GM12878 (cell line): ENCODE data around the gene HRCT1. TPM values are rescaled to one million over a fixed set of nuclear protein-coding genes. Genes with fewer than 3 reads are reported as not detected.

Source experiments
- ATAC-seq: fragments of 200-7000 bp; cut with Tn5 transposase; 3 replicates; pipeline ENCODE4 v1.9.1; 2020; ENCODE audit warnings: mild to moderate bottlenecking, moderate library complexity
- BruUV-seq: library from RNA; stranded (reverse); fragments of 400-500 nt; replicated peaks from 2 replicates; lab custom pipeline; 2021; lab: Mats Ljungman, UMichigan
- CTCF ChIA-PET: fragments of 300-600 bp; sonication (Branson Sonifier 250); formaldehyde crosslinking; extraction: SDS; loops from one replicate; lab custom pipeline; 2021; ENCODE audit warnings: inconsistent platforms; lab: Yijun Ruan, JAX
- POLR2A ChIA-PET: fragments of 350-600 bp; formaldehyde crosslinking; extraction: SDS; loops from one replicate; lab custom pipeline; 2021; ENCODE audit warnings: inconsistent platforms; lab: Charles Lee
- RAD21 ChIA-PET: fragments of 300-600 bp; sonication (Branson Sonifier 250); formaldehyde crosslinking; loops from one replicate; lab custom pipeline; 2023; ENCODE audit warnings: antibody characterized with exemption; ENCODE audit not compliant: unreplicated experiment; lab: Charles Lee
- SMC1A ChIA-PET: fragments of 300-600 bp; sonication (Branson Sonifier 250); formaldehyde crosslinking; loops from one replicate; lab custom pipeline; 2023; ENCODE audit not compliant: unreplicated experiment, uncharacterized antibody; lab: Charles Lee
- DNase-seq: peaks from one replicate; pipeline ENCODE4 v3.0.0-alpha.2; 2011; ENCODE audit warnings: low read depth, low spot score
- FAIRE-seq: peaks from 3 replicates; lab custom pipeline; 2011; peaks lifted over from hg19 to GRCh38; lab: Jason Lieb, UNC
- H2AFZ ChIP-seq: 2 replicates; pipeline ENCODE4 v1.6.0; 2011; ENCODE audit warnings: low read depth, low read length, control low read depth; ENCODE audit not compliant: control insufficient read depth
- H3K27ac ChIP-seq: 2 replicates; pipeline ENCODE4 v1.5.1; 2011; ENCODE audit warnings: control low read depth; ENCODE audit not compliant: control insufficient read depth, insufficient read depth
- H3K27me3 ChIP-seq, 2 experiments: replicated peaks in 1 of 2; 2 replicates each; pipeline versions ENCODE4 v1.6.0 to v1.6.1; 2011; ENCODE audit warnings: low read length in 1 of 2; ENCODE audit not compliant: control insufficient read depth in 2 of 2, insufficient read depth in 2 of 2
- H3K36me3 ChIP-seq, 2 experiments: 2 replicates each; pipeline ENCODE4 v1.5.1; 2011; ENCODE audit warnings: low read length in 1 of 2; ENCODE audit not compliant: control insufficient read depth in 2 of 2, insufficient read depth in 2 of 2
- H3K4me1 ChIP-seq: 2 replicates; pipeline ENCODE4 v1.6.1; 2011; ENCODE audit warnings: mild to moderate bottlenecking, low read length, moderate library complexity, mixed read lengths; ENCODE audit not compliant: control insufficient read depth, insufficient read depth
- H3K4me2 ChIP-seq: 2 replicates; pipeline ENCODE4 v1.6.0; 2011; ENCODE audit warnings: control low read depth; ENCODE audit not compliant: control insufficient read depth, insufficient read depth
- H3K4me3 ChIP-seq: fragments of 200-600 bp; sonication (generic); 2 replicates; pipeline ENCODE4 v1.5.1; 2016
- H3K79me2 ChIP-seq: 2 replicates; pipeline ENCODE4 v1.6.0; 2011; ENCODE audit warnings: low read length; ENCODE audit not compliant: control insufficient read depth, insufficient read depth
- H3K9ac ChIP-seq: 2 replicates; pipeline ENCODE4 v1.8.0; 2011; ENCODE audit warnings: low read length, control low read depth, mixed read lengths; ENCODE audit not compliant: control insufficient read depth, insufficient read depth
- H3K9me3 ChIP-seq: replicated peaks from 3 replicates; pipeline ENCODE4 v1.5.1; 2011; ENCODE audit warnings: mild to moderate bottlenecking, low read length; ENCODE audit not compliant: control insufficient read depth, insufficient read depth
- H4K20me1 ChIP-seq: 2 replicates; pipeline ENCODE4 v1.6.0; 2011; ENCODE audit not compliant: control insufficient read depth, insufficient read depth
- CBFB ChIP-seq: IDR thresholded peaks from 2 replicates; pipeline ENCODE4 v1.6.1; 2016; ENCODE audit warnings: antibody characterized with exemption, low read depth
- GATAD2B ChIP-seq: fragments of 450-650 bp; conservative IDR thresholded peaks from 2 replicates; pipeline ENCODE4 v1.6.1; 2017; ENCODE audit warnings: low read depth, mild to moderate bottlenecking, moderate library complexity
- KDM1A ChIP-seq: fragments of 200-600 bp; sonication (generic); IDR thresholded peaks from 2 replicates; pipeline ENCODE4 v1.6.1; 2016; ENCODE audit warnings: borderline replicate concordance
- MYC ChIP-seq: IDR thresholded peaks from 2 replicates; pipeline ENCODE4 v1.6.1; 2011; ENCODE audit warnings: mild to moderate bottlenecking, low read length, moderate library complexity, inconsistent platforms; ENCODE audit not compliant: insufficient read depth, insufficient replicate concordance, insufficient read length, severe bottlenecking
- TARDBP ChIP-seq: IDR thresholded peaks from 2 replicates; pipeline ENCODE4 v1.6.1; 2016; ENCODE audit warnings: borderline replicate concordance
- TCF12 ChIP-seq: IDR thresholded peaks from 2 replicates; pipeline ENCODE4 v1.6.1; 2011; ENCODE audit warnings: low read depth, mild to moderate bottlenecking, low read length
- WRNIP1 ChIP-seq: IDR thresholded peaks from 2 replicates; pipeline ENCODE4 v1.6.1; 2011; ENCODE audit warnings: low read depth, low read length, improper control_type of control experiment, borderline replicate concordance
- WGBS: methylation state at CpG from one replicate; pipeline ENCODE4 v1.1.6; 2016; ENCODE audit warnings: low lambda C conversion rate; ENCODE audit not compliant: insufficient replicate concordance, insufficient coverage; ENCODE audit errors: missing lambda C conversion rate; 5-methylcytosine and 5-hydroxymethylcytosine counted together
- in situ Hi-C: fragments of 300-500 bp; cut with MboI; formaldehyde crosslinking; loops from 9 replicates; pipeline ENCODE4 v1.14.3; 2018; ENCODE audit warnings: mixed read lengths
- intact Hi-C: fragments of 100-400 bp; cut with micrococcal nuclease; formaldehyde crosslinking; loops from one replicate; pipeline ENCODE4 v1.14.2; 2022; ENCODE audit not compliant: unreplicated experiment
- polyA plus RNA-seq, 11 experiments: library from polyadenylated mRNA; depleted of rRNA in 4 of 11; unstranded in 6 of 11; stranded (reverse) in 5 of 11; fragments of >200 nt; fragmentation: Nextera tagmentation in 4 of 11; fragmentation: Illumina TruSeq in 1 of 11; extraction: Ambion mirVana in 4 of 11; extraction: Trizol in 1 of 11; gene quantifications; 1 replicate in 1 of 11; 2 replicates in 10 of 11; pipeline versions ENCODE4 v1.2.1 to v1.2.3, GENCODE V29; 2011 to 2016; ENCODE audit warnings: inconsistent platforms in 2 of 11, missing spikeins in 2 of 11, low read depth in 1 of 11
- total RNA-seq, 4 experiments: library from RNA; depleted of rRNA in 3 of 4; stranded (reverse); fragments of >200 nt in 3 of 4; fragmentation: Illumina TruSeq in 1 of 4; extraction: Trizol in 1 of 4; gene quantifications; 2 replicates each; pipeline versions ENCODE4 v1.2.1 to v1.2.3, GENCODE V29; 2013 to 2021

HRCT1 gene
- total and polyA plus RNA-seq, 10 of the 15 experiments (the other 5 are each of a cell fraction or from before 2014, with no cell fraction given): not detected

GRCh38 chr9:35942286-35942685 is 36.3 kb downstream of the HRCT1 start:
- ATAC-seq (no peak), DNase-seq (no peak), FAIRE-seq (no peak)
- 73% methylated on average over 5 of the region's 5 CpGs for WGBS
- no peak overlapping the region for H3K4me2 ChIP-seq
- H3K36me3 ChIP-seq: no peaks in the 10 kb centered on the region
- no peak overlapping the region for H3K27ac ChIP-seq
- no peaks in the 10 kb centered on the region for H3K79me2 ChIP-seq
- peaks cover 3% of the 10 kb centered on the region for H3K4me1 ChIP-seq
- ChIA-PET RAD21 (no interaction called here), CTCF (interaction anchor here (0.6 to 1.4 kb wide), 2 partner anchors 39 to 169 kb away, joined by 3 to 4 read pairs; no protein-coding TSS in a partner anchor), SMC1A (no interaction called here), POLR2A (interaction anchor here (1.2 kb wide), 1 partner anchor 37 kb away, joined by 3 read pairs; the partner anchor contains the start of gene HRCT1)
- no peak overlapping the region for H3K4me3 ChIP-seq
- intact Hi-C loops (no loop called here), in situ Hi-C loops (no loop called here)
- H4K20me1 ChIP-seq: no peaks in the 10 kb centered on the region
- TF ChIP-seq WRNIP1 (no peak), TARDBP (no peak), GATAD2B (no peak)
- no peak overlapping the region for H2AFZ ChIP-seq
- H3K9me3 ChIP-seq: no peaks in the 10 kb centered on the region
- H3K9ac ChIP-seq: no peak overlapping the region
- no peaks in the 10 kb centered on the region for H3K27me3 ChIP-seq
- BruUV-seq: no TSS peak

- TF ChIP-seq CBFB (no peak), MYC (no peak), KDM1A (no peak), TCF12 (no peak)
- H2AFZ ChIP-seq: no peak overlapping the region
- no peak for DNase-seq
- no peaks in the 10 kb centered on the region for H4K20me1 ChIP-seq
- no TSS peak for BruUV-seq
- H3K36me3 ChIP-seq: no peaks in the 10 kb centered on the region
- no peaks in the 10 kb centered on the region for H3K27me3 ChIP-seq
- no peak overlapping the region for H3K27ac ChIP-seq
- no peak for ATAC-seq
- ChIA-PET CTCF (interaction anchor here (1.2 to 3.5 kb wide), 6 partner anchors 24 to 154 kb away, joined by 3 to 41 read pairs (median 6); no protein-coding TSS in a partner anchor), RAD21 (interaction anchor here (1.9 kb wide), 1 partner anchor 41 kb away, joined by 6 read pairs; no protein-coding TSS in a partner anchor), POLR2A (no interaction called here), SMC1A (interaction anchor here (0.9 to 2.0 kb wide), 3 partner anchors 41 to 113 kb away, joined by 3 to 9 read pairs (median 4); no protein-coding TSS in a partner anchor)
- no peak overlapping the region for H3K9ac ChIP-seq
- intact Hi-C loops (no loop called here), in situ Hi-C loops (no loop called here)
- H3K4me1 ChIP-seq: no peaks in the 10 kb centered on the region
- no peak overlapping the region for H3K4me3 ChIP-seq
- 29% methylated on average over 3 of the region's 3 CpGs for WGBS
- H3K9me3 ChIP-seq: no peaks in the 10 kb centered on the region
- H3K79me2 ChIP-seq: no peaks in the 10 kb centered on the region
- no peak for FAIRE-seq
- no peak overlapping the region for H3K4me2 ChIP-seq
These were observed 38.2 kb downstream of the HRCT1 start for GRCh38 chr9:35944173-35944572.
